Smooth muscle cell (in vitro differentiated cells): ENCODE results near the gene TRPM5. TPM values are rescaled to one million over a fixed set of nuclear protein-coding genes. Genes with fewer than 3 reads are reported as not detected.

ENCODE experiments used
- DNase-seq: peaks from one replicate; lab custom pipeline; 2025; ENCODE audit not compliant: unreplicated experiment; lab: John Stamatoyannopoulos, UW
- H2AFZ ChIP-seq: fragments of 200-600 bp; sonication (generic); 2 replicates; pipeline ENCODE4 v1.6.0; 2016; ENCODE audit warnings: antibody characterized with exemption, low read depth, mild to moderate bottlenecking
- H3F3A ChIP-seq: fragments of 200-600 bp; sonication (generic); 2 replicates; pipeline ENCODE4 v1.6.0; 2017; ENCODE audit warnings: antibody characterized with exemption, low read depth
- H3K27ac ChIP-seq: fragments of 200-600 bp; sonication (generic); 2 replicates; pipeline ENCODE4 v1.5.1; 2016; ENCODE audit warnings: low read depth, mild to moderate bottlenecking
- H3K27me3 ChIP-seq: fragments of 200-600 bp; sonication (generic); 2 replicates; pipeline ENCODE4 v1.6.1; 2016; ENCODE audit warnings: low read depth, mild to moderate bottlenecking
- H3K36me3 ChIP-seq: fragments of 200-600 bp; sonication (generic); 2 replicates; pipeline ENCODE4 v1.5.1; 2016; ENCODE audit warnings: low read depth
- H3K4me1 ChIP-seq: fragments of 200-600 bp; sonication (generic); 2 replicates; pipeline ENCODE4 v1.5.1; 2016; ENCODE audit warnings: low read depth
- H3K4me2 ChIP-seq: fragments of 200-600 bp; sonication (generic); 2 replicates; pipeline ENCODE4 v1.6.0; 2016; ENCODE audit warnings: mild to moderate bottlenecking
- H3K4me3 ChIP-seq: fragments of 200-600 bp; sonication (generic); 2 replicates; pipeline ENCODE4 v1.5.1; 2016; ENCODE audit warnings: mild to moderate bottlenecking
- H3K79me2 ChIP-seq: fragments of 200-600 bp; sonication (generic); 2 replicates; pipeline ENCODE4 v1.6.0; 2016; ENCODE audit warnings: low read depth, mild to moderate bottlenecking
- H3K9ac ChIP-seq: fragments of 200-600 bp; sonication (generic); 2 replicates; pipeline ENCODE4 v1.6.0; 2016; ENCODE audit warnings: low read depth
- H3K9me3 ChIP-seq: fragments of 200-600 bp; sonication (generic); replicated peaks from 2 replicates; pipeline ENCODE4 v1.5.1; 2016; ENCODE audit warnings: low read depth
- H4K20me1 ChIP-seq: fragments of 200-600 bp; sonication (generic); 2 replicates; pipeline ENCODE4 v1.6.0; 2016; ENCODE audit warnings: low read depth
- WGBS: methylation state at CpG from one replicate; pipeline ENCODE4 v1.1.7; 2016; ENCODE audit warnings: low lambda C conversion rate; 5-methylcytosine and 5-hydroxymethylcytosine counted together
- polyA plus RNA-seq: library from polyadenylated mRNA; unstranded; fragments of >200 nt; fragmentation: Nextera tagmentation; extraction: Ambion mirVana; gene quantifications from 2 replicates; pipeline ENCODE4 v1.2.1, GENCODE V29; 2016
- total RNA-seq: library from RNA; depleted of rRNA; stranded (reverse); fragments of >200 nt; gene quantifications from 2 replicates; pipeline ENCODE4 v1.2.3, GENCODE V29; 2014
- TF ChIP-seq, protein P1 (sequence below): fragments of 200-600 bp; sonication (generic); IDR thresholded peaks from 2 replicates; pipeline ENCODE4 v1.5.1; 2017; ENCODE audit warnings: borderline replicate concordance, mild to moderate bottlenecking, antibody characterized with exemption; ENCODE audit not compliant: insufficient read depth, poor library complexity, severe bottlenecking

Gene TRPM5
- total and polyA plus RNA-seq, 2 experiments from 2014 or later: not detected

DNA sequence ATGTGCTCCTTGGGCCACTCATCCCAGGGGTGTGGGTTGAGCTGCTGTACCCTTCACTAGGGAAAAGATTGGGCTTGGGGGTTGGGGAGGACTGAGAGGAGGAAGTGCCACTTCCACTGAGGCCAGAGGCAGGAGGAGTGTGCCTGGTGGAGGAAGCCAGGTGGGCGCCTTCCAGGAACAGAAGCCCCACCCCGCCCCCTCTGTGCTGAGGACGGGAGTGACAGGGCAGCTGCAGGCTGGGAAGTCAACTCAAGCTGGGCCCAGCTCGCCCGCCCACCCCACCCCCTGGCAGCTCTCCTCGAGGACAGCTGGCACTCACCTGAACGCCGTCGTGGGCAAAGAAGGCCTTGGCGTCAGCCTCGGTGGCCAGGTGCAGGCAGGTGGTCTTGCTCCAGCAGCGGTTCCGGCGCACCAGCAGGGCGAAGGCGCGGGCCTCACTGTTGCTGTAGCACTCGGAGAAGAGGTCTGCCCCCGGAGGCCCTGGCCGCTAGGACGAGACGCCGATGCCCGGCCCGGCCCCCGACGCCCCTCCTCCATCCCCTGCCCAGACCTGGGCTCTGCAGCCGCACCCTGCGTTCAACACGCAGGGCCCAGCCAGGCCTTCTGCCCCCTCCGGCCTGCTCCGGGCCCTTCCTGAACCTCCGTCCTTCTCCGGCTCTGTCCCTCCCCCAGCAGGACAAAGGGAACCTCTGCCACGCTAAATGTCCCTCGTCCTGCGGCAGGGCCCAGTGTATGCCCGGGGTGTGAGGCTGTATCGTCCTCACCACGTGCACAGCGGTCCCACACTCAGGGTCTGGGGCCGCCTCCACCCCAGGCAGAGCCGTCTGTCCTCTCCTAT is 30.4 kb downstream of the TRPM5 start:
- no peaks in the 10 kb centered on the region for H4K20me1 ChIP-seq
- 93% methylated on average over 25 of the region's 43 CpGs for WGBS
- H3K9me3 ChIP-seq: no peaks in the 10 kb centered on the region
- H3K4me2 ChIP-seq: no peak overlapping the region
- H3K36me3 ChIP-seq: no peaks in the 10 kb centered on the region
- no peak overlapping the region for H3K27ac ChIP-seq
- H2AFZ ChIP-seq: no peak overlapping the region
- no peak overlapping the region for H3K9ac ChIP-seq
- TF ChIP-seq, protein P1, sequence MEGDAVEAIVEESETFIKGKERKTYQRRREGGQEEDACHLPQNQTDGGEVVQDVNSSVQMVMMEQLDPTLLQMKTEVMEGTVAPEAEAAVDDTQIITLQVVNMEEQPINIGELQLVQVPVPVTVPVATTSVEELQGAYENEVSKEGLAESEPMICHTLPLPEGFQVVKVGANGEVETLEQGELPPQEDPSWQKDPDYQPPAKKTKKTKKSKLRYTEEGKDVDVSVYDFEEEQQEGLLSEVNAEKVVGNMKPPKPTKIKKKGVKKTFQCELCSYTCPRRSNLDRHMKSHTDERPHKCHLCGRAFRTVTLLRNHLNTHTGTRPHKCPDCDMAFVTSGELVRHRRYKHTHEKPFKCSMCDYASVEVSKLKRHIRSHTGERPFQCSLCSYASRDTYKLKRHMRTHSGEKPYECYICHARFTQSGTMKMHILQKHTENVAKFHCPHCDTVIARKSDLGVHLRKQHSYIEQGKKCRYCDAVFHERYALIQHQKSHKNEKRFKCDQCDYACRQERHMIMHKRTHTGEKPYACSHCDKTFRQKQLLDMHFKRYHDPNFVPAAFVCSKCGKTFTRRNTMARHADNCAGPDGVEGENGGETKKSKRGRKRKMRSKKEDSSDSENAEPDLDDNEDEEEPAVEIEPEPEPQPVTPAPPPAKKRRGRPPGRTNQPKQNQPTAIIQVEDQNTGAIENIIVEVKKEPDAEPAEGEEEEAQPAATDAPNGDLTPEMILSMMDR: no peak
- H3K4me3 ChIP-seq: no peak overlapping the region
- H3K79me2 ChIP-seq: no peaks in the 10 kb centered on the region
- H3K27me3 ChIP-seq: no peaks in the 10 kb centered on the region
- H3K4me1 ChIP-seq: no peaks in the 10 kb centered on the region
- H3F3A ChIP-seq: no peaks in the 10 kb centered on the region
- DNase-seq: no peak

DNA sequence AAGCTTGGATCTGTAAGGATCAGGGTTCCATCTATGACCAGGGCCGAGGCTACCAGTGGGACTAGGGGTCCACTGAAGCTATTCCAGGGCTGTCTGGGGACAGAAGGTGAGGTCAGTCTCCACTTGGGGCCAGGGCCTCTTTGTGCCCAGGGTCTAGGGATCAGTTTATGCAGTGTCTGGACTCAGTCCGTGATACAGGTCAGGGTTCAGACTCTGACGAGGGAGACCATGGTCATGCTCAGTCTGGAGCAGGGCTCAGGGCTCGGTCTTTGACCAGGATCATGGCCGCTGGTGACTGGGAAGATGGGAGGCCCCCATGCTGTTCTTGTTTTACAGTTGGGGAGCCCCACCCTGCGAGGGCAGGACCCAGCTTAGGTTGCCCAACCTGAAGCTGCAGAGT is 32.0 kb downstream of the TRPM5 start:
- H3K4me3 ChIP-seq: no peak overlapping the region
- H3F3A ChIP-seq: no peaks in the 10 kb centered on the region
- no peaks in the 10 kb centered on the region for H3K36me3 ChIP-seq
- H2AFZ ChIP-seq: no peak overlapping the region
- H3K9ac ChIP-seq: no peak overlapping the region
- WGBS: 89% methylated on average over 6 of the region's 6 CpGs
- no peaks in the 10 kb centered on the region for H3K27me3 ChIP-seq
- H3K27ac ChIP-seq: no peak overlapping the region
- H3K4me1 ChIP-seq: no peaks in the 10 kb centered on the region
- no peak overlapping the region for H3K4me2 ChIP-seq
- H4K20me1 ChIP-seq: no peaks in the 10 kb centered on the region
- TF ChIP-seq, protein P1: no peak
- DNase-seq: no peak
- no peaks in the 10 kb centered on the region for H3K9me3 ChIP-seq
- no peaks in the 10 kb centered on the region for H3K79me2 ChIP-seq

DNA sequence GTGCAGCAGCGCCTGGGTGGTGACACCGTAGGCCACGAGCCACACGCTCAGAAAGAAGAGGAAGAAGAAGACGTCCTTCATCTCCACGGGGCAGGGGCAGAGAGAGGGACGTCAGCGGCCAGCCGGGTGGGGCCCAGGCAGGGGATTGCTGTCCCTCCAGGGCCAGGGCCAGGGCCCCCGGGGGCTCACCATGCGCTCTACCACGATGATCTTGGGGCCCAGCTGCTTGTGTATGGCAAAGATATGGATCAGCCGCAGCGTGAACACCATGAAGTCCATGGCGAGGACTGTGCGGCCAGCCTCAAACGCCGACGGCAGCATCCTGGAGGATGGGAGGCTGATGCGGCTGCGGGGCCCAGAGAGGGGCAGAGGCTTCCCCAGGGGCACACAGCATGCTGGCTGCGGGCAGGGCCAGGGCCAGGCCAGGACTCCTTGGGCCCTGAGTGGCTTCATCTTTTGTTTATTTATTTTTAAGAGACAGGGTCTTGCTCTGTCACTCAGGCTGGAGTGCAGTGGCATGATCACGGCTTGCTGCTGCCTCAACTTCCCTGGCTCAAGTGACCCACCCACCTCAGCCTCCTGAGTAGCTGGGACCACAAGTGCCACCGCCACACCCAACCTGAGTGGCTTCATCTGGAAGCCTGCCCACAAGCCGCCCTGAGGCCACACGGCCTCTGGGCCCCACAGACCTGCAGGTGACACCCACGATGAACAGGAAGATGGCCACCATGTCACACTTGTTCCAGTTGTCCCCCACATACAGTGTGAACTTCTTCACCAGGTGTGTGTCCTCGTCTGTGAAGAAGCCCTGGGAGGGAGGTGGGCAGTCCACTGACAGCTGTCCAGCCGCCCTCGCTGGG is 32.6 kb downstream of the TRPM5 start:
- TF ChIP-seq, protein P1: no peak
- WGBS: 96% methylated on average over 30 of the region's 30 CpGs
- no peaks in the 10 kb centered on the region for H3K36me3 ChIP-seq

More for the DNA sequence above, 32.6 kb downstream of the TRPM5 start:
- no peaks in the 10 kb centered on the region for H3K79me2 ChIP-seq
- H3K9me3 ChIP-seq: no peaks in the 10 kb centered on the region
- no peaks in the 10 kb centered on the region for H3F3A ChIP-seq
- no peak overlapping the region for H2AFZ ChIP-seq
- no peak overlapping the region for H3K4me3 ChIP-seq
- no peaks in the 10 kb centered on the region for H3K27me3 ChIP-seq
- no peak overlapping the region for H3K27ac ChIP-seq
- H3K9ac ChIP-seq: no peak overlapping the region
- H4K20me1 ChIP-seq: no peaks in the 10 kb centered on the region
- no peak overlapping the region for H3K4me2 ChIP-seq
- no peak for DNase-seq
- H3K4me1 ChIP-seq: no peaks in the 10 kb centered on the region
